Suprapubic skin (tissue), 4 donors: Measurements from ENCODE around the gene FXYD5. TPM values are rescaled to one million over a fixed set of nuclear protein-coding genes. Genes with fewer than 3 reads are reported as not detected.
A peak's percentile ranks its signal among the peaks of the same experiment; 100 is the strongest.

Experiments
- DNase-seq, 2 donors: peaks; one replicate each; pipeline ENCODE4 v3.0.0-alpha.2; 2019; ENCODE audit warnings: low spot score in 2 of 2
- H3K27ac ChIP-seq: fragments of 200-600 bp; sonication (generic); one replicate; pipeline ENCODE4 v1.5.1; 2019
- H3K27me3 ChIP-seq: fragments of 200-600 bp; sonication (generic); one replicate; pipeline ENCODE4 v1.5.1; 2019
- H3K36me3 ChIP-seq: fragments of 200-600 bp; sonication (generic); one replicate; pipeline ENCODE4 v1.5.1; 2019
- H3K4me1 ChIP-seq: fragments of 200-600 bp; sonication (generic); one replicate; pipeline ENCODE4 v1.5.1; 2019
- H3K4me3 ChIP-seq: fragments of 200-600 bp; sonication (generic); one replicate; pipeline ENCODE4 v1.5.1; 2019; ENCODE audit warnings: mild to moderate bottlenecking
- H3K9me3 ChIP-seq: fragments of 200-600 bp; sonication (generic); one replicate; pipeline ENCODE4 v1.5.1; 2019
- EP300 ChIP-seq: sonication (generic); formaldehyde crosslinking; IDR thresholded peaks from one replicate; pipeline ENCODE4 v1.6.1; 2017; ENCODE audit warnings: antibody characterized with exemption
- POLR2A ChIP-seq, 2 donors: fragments of 450-650 bp; IDR thresholded peaks; one replicate each; pipeline ENCODE4 v1.6.1; 2017; ENCODE audit warnings: antibody characterized with exemption in 2 of 2, mild to moderate bottlenecking in 2 of 2, moderate library complexity in 2 of 2
- POLR2AphosphoS5 ChIP-seq, 3 donors: sonication (generic); formaldehyde crosslinking; IDR thresholded peaks; one replicate each; pipeline ENCODE4 v1.6.1; 2017; ENCODE audit warnings: antibody characterized with exemption in 3 of 3
- WGBS: methylation state at CpG from one replicate; pipeline ENCODE4 v1.1.5; 2018; 5-methylcytosine and 5-hydroxymethylcytosine counted together
- total RNA-seq, 4 donors: library from RNA; depleted of rRNA; stranded (reverse); fragments of >200 nt; gene quantifications; one replicate each; pipeline ENCODE4 v1.1.0, GENCODE V29; 2016
- TF ChIP-seq, protein P1 (sequence below), 2 donors: fragments of 200-600 bp in 1 of 2; fragments of 450-650 bp in 1 of 2; sonication (generic) in 1 of 2; IDR thresholded peaks; one replicate each; pipeline ENCODE4 v1.5.1; 2016 to 2019; ENCODE audit warnings: antibody characterized with exemption in 2 of 2, mild to moderate bottlenecking in 1 of 2, moderate library complexity in 1 of 2

Gene FXYD5
- total RNA-seq, 4 donors from 2014 or later: 29.8 to 64.8 (median 37.7) TPM

DNA sequence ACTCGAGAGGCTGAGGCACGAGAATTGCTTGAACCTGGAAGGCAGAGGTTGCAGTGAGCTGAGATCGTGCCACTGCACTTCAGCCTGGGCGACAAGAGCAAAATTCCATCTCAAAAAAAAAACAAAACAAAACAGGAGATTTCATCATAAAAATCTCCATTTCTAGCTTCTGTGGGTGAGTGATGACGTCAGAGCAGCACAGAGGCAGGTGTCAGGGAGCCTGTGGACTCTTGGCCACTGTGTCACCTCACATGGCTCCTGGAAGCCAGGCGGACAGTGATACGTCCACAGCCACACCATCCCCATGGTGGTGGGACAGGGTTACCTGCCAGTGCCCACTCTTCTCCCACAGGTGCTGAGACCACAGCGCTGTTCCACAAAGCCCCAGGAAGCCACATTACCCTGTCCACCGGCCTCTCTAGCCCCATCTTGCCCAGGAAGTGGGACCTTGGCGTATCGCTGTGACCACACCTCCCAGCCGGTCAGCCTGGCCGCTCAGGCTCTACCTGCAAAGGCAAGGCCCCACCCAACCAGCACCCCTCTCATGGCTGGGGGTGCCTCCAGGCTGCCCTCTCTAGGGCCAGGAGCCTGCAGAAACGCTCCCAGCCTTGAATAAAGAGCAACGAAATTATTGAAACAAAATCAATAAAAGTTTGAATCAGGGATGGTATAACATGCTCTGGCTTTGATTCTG is 41.4 kb upstream of the FXYD5 start:
- TF ChIP-seq POLR2A (IDR thresholded peaks at IDR 0.05) (no peak), POLR2AphosphoS5 (IDR thresholded peaks at IDR 0.05) (no peak), EP300 (no peak)
- TF ChIP-seq, protein P1, sequence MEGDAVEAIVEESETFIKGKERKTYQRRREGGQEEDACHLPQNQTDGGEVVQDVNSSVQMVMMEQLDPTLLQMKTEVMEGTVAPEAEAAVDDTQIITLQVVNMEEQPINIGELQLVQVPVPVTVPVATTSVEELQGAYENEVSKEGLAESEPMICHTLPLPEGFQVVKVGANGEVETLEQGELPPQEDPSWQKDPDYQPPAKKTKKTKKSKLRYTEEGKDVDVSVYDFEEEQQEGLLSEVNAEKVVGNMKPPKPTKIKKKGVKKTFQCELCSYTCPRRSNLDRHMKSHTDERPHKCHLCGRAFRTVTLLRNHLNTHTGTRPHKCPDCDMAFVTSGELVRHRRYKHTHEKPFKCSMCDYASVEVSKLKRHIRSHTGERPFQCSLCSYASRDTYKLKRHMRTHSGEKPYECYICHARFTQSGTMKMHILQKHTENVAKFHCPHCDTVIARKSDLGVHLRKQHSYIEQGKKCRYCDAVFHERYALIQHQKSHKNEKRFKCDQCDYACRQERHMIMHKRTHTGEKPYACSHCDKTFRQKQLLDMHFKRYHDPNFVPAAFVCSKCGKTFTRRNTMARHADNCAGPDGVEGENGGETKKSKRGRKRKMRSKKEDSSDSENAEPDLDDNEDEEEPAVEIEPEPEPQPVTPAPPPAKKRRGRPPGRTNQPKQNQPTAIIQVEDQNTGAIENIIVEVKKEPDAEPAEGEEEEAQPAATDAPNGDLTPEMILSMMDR (IDR thresholded peaks at IDR 0.05): no peak
- Histone ChIP-seq H3K27ac (peak overlapping the region; percentile 88), H3K4me3 (no peak overlapping the region), H3K27me3 (no peaks in the 10 kb centered on the region), H3K4me1 (peaks cover 56% of the 10 kb centered on the region), H3K36me3 (no peaks in the 10 kb centered on the region), H3K9me3 (no peaks in the 10 kb centered on the region)
- DNase-seq: no peak
- 87% methylated on average over 10 of the region's 15 CpGs for WGBS

DNA sequence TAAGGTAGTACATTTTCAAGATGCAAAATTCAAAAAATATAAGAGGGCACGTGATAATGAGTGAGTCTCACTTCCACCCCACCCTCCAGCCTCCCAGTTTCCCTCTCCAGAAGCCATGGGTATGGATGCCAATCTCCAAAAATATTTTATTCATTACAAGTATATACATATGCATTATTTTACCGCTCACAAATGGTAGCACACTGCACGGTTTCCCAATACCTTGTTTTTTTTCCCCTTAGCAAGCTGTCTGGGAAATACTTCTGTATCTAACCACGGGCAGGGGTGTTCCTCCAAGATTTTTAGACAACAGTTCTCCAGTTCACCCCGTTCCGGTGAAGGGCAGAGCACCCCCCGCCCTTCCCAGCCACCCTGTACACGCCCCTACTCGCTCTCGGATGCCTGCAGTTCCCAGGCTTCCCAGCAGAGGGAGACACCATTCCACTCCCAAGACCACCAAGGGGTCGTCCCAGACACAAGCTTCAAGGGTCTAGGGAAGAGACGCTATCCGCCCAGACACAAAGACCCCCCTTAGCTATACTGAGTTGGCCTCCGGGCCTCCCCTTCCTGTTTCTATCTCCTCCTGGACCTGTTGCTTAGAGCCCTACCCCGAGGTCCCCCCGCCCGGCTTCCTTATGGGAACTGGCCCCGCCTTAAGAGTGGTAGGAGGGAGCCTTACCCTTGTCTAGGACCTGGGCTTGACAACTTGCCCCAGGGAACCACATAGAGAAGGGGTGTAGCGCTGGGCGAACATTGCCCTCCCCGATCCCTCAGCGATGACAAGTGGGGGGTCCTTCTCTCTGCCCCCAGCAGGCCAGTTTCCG is 40.0 kb upstream of the FXYD5 start:
- DNase-seq: peak in 1 of 2 donors; percentile 88
- peaks cover 56% of the 10 kb centered on the region for H3K4me1 ChIP-seq
- H3K9me3 ChIP-seq: no peaks in the 10 kb centered on the region
- TF ChIP-seq POLR2A (IDR thresholded peaks at IDR 0.05): no peak
- no peak for TF ChIP-seq EP300
- TF ChIP-seq, protein P1 (IDR thresholded peaks at IDR 0.05): peak; percentile 96 to 99
- TF ChIP-seq POLR2AphosphoS5 (IDR thresholded peaks at IDR 0.05): peak in 1 of 3 donors; percentile 12
- no peaks in the 10 kb centered on the region for H3K36me3 ChIP-seq
- peak overlapping the region; percentile 88 for H3K27ac ChIP-seq
- WGBS: 2% methylated on average over 23 of the region's 23 CpGs
- no peaks in the 10 kb centered on the region for H3K27me3 ChIP-seq
- peak overlapping the region; percentile 57 for H3K4me3 ChIP-seq

DNA sequence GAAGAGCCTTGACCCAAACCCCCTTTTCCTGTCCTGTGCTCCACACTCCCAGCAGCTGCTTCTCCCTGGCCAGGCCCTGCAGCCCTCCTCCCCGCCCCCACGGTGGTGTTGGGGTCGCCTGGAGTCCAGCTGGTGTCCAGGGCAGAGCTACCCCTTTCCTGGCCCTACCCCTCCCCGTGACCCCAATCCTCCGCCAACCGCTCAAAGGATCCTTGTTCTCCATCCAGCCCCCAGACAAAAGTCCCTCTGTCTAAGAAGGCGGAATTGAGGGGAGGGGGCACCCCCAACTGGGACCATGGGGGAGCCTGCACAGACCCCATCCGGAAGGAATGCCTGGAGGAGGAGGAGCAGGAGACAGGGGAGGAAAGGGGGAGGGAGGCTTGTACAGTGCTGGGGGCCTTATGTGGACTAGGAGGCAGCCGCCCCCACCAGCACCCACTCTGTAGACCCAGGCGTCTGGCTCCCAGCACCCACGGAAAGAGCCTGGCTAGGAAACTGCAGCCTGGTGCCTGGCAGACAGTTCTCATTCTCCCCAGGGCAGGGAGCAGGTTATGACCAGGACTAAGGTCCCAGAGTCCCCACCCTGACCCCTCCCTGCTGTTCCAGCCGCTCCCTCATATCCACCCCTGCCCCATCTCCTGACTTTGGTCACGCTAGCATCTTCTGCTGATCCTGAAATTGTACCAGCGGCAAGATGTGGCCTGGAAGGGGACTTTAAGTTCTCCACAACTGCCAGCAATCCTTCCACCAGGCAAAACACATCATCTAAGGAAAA is 39.2 kb upstream of the FXYD5 start, which contains the start of gene FXYD3:
Gene FXYD3 (plus strand): TSS at position 647 of the 775 bp plus-strand sequence. CDS start 3,554 bp downstream, outside the sequence.
- H3K27me3 ChIP-seq: no peaks in the 10 kb centered on the region
- DNase-seq: no peak
- TF ChIP-seq POLR2A (IDR thresholded peaks at IDR 0.05): no peak
- TF ChIP-seq POLR2AphosphoS5 (IDR thresholded peaks at IDR 0.05): no peak
- TF ChIP-seq, protein P1 (IDR thresholded peaks at IDR 0.05): no peak
- no peak for TF ChIP-seq EP300
- peak within 1 kb of the TSS; percentile 57 for H3K4me3 ChIP-seq
- H3K9me3 ChIP-seq: no peaks in the 10 kb centered on the region
- WGBS: 39% methylated on average over 14 of the region's 14 CpGs
- H3K36me3 ChIP-seq: no peaks in the 10 kb centered on the region
- H3K27ac ChIP-seq: peak within 1 kb of the TSS; percentile 88
- H3K4me1 ChIP-seq: peaks cover 59% of the 10 kb centered on the region

DNA sequence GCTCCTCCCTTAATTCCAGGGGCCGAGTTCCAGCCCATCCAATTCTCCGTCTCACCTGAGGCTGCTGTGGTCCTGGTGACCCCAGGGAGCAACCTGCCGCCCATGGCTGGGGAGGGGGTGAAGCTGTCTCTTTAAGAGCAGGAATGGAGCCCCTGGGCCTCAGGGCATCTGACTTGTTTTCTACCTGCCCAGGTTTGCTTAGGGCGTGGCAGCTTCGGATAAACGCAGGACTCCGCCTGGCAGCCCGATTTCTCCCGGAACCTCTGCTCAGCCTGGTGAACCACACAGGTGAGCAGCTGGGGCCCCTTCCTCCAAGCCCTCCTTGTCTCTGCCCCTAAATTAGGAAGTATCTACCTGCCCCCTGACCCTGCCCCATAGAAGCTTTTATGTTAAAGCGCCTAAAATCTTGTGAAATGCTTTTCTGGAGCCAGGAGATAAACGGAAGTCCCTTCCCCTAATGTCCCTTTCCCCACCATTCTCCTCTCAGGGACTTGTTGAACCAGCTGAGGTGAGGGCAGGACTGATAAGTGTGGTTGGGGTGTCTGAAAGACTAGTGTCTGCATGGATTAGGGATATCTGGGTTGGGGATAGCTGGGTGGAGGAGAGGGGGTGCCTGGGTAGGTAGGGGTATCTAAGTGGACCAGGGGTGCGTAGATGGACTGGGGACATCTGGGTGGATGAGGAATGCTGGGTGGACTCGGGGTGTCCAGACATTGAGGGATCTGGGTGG is 38.3 kb upstream of the FXYD5 start:
- Histone ChIP-seq H3K4me1 (peaks cover 59% of the 10 kb centered on the region), H3K36me3 (peaks cover 1% of the 10 kb centered on the region), H3K27me3 (no peaks in the 10 kb centered on the region), H3K27ac (peak overlapping the region; percentile 88), H3K9me3 (no peaks in the 10 kb centered on the region), H3K4me3 (peak overlapping the region; percentile 57)
- WGBS: 52% methylated on average over 13 of the region's 13 CpGs
- TF ChIP-seq POLR2AphosphoS5 (IDR thresholded peaks at IDR 0.05) (peak in 2 of 3 donors; percentile 15 to 30), POLR2A (IDR thresholded peaks at IDR 0.05) (no peak)
- DNase-seq: no peak

DNA sequence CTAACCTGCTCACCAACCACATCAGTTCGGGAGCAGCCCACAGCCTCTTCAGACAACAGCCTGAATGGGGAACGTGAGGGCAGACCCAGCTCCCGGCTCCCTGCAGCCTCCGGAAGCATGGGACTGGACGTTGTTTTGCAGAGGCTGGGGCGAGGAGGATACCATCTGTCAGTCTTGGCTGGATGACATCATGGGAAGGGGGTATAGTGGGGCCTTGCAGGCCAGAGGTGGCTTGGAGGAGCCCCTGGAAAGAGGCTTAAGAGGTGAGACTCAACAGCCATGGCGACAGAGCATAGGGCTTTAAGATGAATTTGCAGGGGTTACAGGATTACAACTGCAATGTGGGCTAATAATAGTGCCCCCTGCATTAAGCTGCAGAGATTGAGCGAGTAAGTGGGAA is 37.4 kb upstream of the FXYD5 start:
- no peak for DNase-seq
- Histone ChIP-seq H3K27ac (peak overlapping the region; percentile 88), H3K4me1 (peaks cover 62% of the 10 kb centered on the region), H3K4me3 (peak overlapping the region; percentile 57), H3K27me3 (no peaks in the 10 kb centered on the region), H3K9me3 (no peaks in the 10 kb centered on the region), H3K36me3 (peaks cover 7% of the 10 kb centered on the region)
- TF ChIP-seq, protein P1 (IDR thresholded peaks at IDR 0.05): no peak
- no peak for TF ChIP-seq POLR2AphosphoS5 (IDR thresholded peaks at IDR 0.05)
- no peak for TF ChIP-seq EP300
- TF ChIP-seq POLR2A (IDR thresholded peaks at IDR 0.05): no peak
- 23% methylated on average over 8 of the region's 8 CpGs for WGBS
